ENCODE data around the gene AQP9. TPM values are rescaled to one million over a fixed set of nuclear protein-coding genes. Genes with fewer than 3 reads are reported as not detected.

AQP9 gene
- total RNA-seq, 1 donor: 0.09 TPM

DNA sequence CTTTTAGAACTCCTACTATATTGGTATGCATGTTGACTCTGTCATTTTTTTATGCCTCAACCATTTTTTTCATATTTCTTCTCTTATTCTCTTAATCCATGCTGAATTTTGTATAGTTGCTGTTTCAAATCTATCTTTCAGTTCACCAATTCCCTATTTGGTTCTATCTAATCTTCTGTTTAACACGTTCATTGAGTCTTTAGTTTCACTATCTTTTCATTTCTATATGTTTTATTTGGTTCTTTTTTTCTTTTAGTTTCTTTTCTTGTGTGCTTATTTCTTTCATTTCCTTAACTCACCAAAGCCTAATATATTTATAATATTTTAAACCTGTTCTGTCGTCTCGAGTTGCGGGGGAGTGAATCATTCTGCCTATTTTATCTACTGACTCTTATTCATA lies 8.0 kb downstream of the AQP9 start:
- TF ChIP-seq, protein P1, sequence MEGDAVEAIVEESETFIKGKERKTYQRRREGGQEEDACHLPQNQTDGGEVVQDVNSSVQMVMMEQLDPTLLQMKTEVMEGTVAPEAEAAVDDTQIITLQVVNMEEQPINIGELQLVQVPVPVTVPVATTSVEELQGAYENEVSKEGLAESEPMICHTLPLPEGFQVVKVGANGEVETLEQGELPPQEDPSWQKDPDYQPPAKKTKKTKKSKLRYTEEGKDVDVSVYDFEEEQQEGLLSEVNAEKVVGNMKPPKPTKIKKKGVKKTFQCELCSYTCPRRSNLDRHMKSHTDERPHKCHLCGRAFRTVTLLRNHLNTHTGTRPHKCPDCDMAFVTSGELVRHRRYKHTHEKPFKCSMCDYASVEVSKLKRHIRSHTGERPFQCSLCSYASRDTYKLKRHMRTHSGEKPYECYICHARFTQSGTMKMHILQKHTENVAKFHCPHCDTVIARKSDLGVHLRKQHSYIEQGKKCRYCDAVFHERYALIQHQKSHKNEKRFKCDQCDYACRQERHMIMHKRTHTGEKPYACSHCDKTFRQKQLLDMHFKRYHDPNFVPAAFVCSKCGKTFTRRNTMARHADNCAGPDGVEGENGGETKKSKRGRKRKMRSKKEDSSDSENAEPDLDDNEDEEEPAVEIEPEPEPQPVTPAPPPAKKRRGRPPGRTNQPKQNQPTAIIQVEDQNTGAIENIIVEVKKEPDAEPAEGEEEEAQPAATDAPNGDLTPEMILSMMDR (IDR thresholded peaks at IDR 0.05; ENCODE audit: insufficient read depth, low read length): no peak

DNA sequence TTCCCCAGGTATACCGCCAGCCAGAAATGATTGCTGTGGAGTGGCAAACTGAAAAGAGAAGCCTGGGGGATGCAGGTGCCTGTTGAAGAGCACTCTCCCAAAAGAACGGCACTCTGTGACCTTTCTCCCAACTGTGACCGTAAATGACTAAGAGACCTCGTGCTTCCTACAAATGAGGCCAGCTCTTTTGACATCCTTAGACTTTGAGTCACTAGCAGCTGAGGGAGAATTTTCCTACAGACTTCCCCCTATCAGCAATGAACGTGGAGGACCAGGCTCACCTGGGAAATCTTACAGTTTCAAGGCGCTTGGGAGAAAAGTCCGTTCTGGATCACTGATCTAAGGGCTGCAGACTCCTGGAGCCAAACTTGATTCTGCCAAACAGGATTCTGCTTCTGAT lies 8.6 kb downstream of the AQP9 start:
- TF ChIP-seq, protein P1 (IDR thresholded peaks at IDR 0.05; ENCODE audit: insufficient read depth, low read length): no peak
- DNase-seq (ENCODE audit: low read depth): peak; percentile 22
- H3K4me3 ChIP-seq (ENCODE audit: low read depth, low read length): no peak overlapping the region

More for the DNA sequence above, 8.0 kb downstream of the AQP9 start:
- DNase-seq (ENCODE audit: low read depth): no peak
- no peak overlapping the region for H3K4me3 ChIP-seq (ENCODE audit: low read depth, low read length)

DNA sequence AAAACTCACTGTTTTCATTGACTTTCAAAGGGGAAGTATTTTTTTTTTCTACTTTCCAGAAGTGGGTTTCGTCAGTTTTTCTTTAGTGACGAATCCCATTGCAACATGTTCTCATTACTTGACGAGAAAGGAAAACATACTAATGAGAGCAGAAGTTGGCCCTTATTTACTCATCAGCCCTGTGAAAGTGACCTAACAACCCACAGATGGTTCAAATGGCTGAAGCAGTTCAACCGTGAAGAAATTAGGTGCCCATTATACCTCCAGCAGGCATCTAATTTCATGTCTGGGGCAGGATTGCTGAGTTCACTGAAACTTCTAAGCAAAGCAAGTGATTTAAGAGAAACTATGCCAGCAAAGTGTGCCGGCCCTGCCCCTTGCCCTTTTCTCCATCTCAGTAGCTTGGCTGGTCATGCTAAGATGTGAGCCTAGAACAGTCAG lies 9.0 kb downstream of the AQP9 start:
- TF ChIP-seq, protein P1 (IDR thresholded peaks at IDR 0.05; ENCODE audit: insufficient read depth, low read length): no peak
- DNase-seq (ENCODE audit: low read depth): no peak

DNA sequence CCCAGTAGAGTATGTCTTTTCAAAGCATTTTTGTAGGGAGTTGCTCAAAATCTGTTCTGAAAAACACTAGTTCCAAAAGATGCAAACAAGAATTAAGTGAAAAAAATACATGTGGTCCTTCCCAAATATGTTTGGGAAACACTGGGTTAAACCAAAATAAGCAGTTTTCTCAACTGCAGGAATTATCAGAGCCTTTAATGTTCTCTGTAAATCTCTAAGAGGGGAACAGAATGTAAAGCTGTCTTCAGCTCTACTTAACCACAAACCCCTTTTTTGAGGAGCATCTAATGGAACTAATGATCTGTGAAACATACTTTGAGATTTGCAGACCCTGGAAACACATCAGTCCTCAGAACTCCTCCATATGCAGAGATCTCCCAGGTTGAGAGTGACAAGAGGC lies 9.9 kb downstream of the AQP9 start:
- no peak overlapping the region for H3K4me3 ChIP-seq (ENCODE audit: low read depth, low read length)
- no peak for DNase-seq (ENCODE audit: low read depth)
- TF ChIP-seq, protein P1 (IDR thresholded peaks at IDR 0.05; ENCODE audit: insufficient read depth, low read length): no peak

More for the DNA sequence above, 9.0 kb downstream of the AQP9 start:
- no peak overlapping the region for H3K4me3 ChIP-seq (ENCODE audit: low read depth, low read length)

DNA sequence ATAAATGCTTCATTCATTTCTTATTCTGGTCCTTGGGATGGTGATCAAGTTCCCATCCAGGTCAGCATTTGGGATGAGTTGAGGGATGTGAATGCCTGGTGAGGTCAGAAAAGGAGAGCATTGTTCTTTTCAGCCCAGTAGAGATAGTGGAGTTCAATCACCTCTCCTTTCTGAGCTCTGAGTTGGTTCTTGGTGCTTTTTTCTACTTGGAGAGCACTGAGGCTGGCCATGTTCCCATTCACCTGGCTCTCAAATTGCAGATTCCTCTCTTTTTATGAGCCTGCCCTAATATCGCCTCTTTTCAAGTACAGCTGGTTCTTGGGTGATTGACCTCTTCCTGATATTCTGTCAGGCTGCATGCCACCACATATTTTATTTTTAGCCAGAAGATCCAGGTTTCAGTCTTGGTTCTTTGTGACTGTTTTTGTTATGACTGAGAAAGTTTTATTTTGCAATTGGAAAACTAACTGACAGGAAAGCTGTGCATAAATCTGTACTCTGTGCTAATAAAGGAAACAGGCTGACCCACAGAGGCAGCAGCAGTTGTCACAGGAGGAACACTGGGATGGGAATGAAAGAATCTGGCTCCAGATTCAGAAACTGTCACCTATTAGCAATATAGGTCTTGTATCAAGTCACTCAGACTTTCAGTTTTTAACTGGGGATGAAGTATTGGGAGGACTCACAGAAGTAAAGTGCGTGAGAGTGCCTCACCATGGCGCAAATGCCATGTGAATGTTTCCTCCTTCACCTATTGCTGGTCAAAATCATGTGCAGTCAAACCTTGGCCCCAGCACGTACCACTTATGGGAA lies 10.7 kb downstream of the AQP9 start:
- no peak for DNase-seq (ENCODE audit: low read depth)
- H3K4me3 ChIP-seq (ENCODE audit: low read depth, low read length): no peak overlapping the region
- TF ChIP-seq, protein P1 (IDR thresholded peaks at IDR 0.05; ENCODE audit: insufficient read depth, low read length): no peak

DNA sequence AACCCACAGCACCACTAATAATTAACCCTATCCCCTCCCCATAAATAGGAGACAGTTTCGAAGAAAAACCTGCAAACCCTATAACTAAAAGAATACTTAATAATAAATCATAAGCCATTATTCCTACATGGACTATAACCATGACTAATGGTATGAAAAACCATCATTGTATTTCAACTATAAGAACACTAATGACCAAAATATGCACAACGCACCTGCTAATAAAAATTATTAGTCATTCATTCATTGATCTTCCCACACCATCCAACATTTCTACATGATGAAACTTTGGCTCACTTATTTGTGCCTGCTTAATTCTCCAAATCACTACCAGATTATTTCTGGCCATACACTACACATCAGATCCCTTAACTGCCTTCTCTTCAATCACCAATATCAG lies 16.6 kb downstream of the AQP9 start:
- TF ChIP-seq, protein P1 (IDR thresholded peaks at IDR 0.05; ENCODE audit: insufficient read depth, low read length): no peak
- no peak overlapping the region for H3K4me3 ChIP-seq (ENCODE audit: low read depth, low read length)
- DNase-seq (ENCODE audit: low read depth): no peak

Data from fibroblast of the aortic adventitia (primary cell).